BE2C (cell line): ENCODE data around the gene PPFIA4.

Experiments used
- DNase-seq: peaks from one replicate; pipeline ENCODE4 v3.0.0-alpha.2; 2020
- H3K27me3 ChIP-seq: fragments of 250-450 bp; sonication (Bioruptor Pico); 2 replicates; pipeline ENCODE4 v1.5.1; 2020; ENCODE audit warnings: mild to moderate bottlenecking
- H3K36me3 ChIP-seq: fragments of 250-450 bp; sonication (Bioruptor Pico); 2 replicates; pipeline ENCODE4 v1.5.1; 2020; ENCODE audit warnings: mild to moderate bottlenecking
- H3K4me1 ChIP-seq: fragments of 250-450 bp; sonication (Bioruptor Pico); 2 replicates; pipeline ENCODE4 v1.5.1; 2020
- H3K4me3 ChIP-seq: 2 replicates; pipeline ENCODE4 v1.5.1; 2011; ENCODE audit warnings: low read depth, low read length
- H3K9me3 ChIP-seq: fragments of 250-450 bp; sonication (Bioruptor Pico); 2 replicates; pipeline ENCODE4 v1.5.1; 2020
- TF ChIP-seq, protein P1 (sequence below): IDR thresholded peaks from 2 replicates; pipeline ENCODE4 v1.5.1; 2012; ENCODE audit warnings: mild to moderate bottlenecking, low read depth, low read length

Gene PPFIA4

GRCh38 chr1:203084588-203085527, 58.6 kb downstream of the PPFIA4 start:
- Histone ChIP-seq H3K36me3 (no peaks in the 10 kb centered on the region), H3K9me3 (no peaks in the 10 kb centered on the region), H3K27me3 (no peaks in the 10 kb centered on the region), H3K4me1 (peaks cover 6% of the 10 kb centered on the region), H3K4me3 (no peak overlapping the region)
- TF ChIP-seq, protein P1, sequence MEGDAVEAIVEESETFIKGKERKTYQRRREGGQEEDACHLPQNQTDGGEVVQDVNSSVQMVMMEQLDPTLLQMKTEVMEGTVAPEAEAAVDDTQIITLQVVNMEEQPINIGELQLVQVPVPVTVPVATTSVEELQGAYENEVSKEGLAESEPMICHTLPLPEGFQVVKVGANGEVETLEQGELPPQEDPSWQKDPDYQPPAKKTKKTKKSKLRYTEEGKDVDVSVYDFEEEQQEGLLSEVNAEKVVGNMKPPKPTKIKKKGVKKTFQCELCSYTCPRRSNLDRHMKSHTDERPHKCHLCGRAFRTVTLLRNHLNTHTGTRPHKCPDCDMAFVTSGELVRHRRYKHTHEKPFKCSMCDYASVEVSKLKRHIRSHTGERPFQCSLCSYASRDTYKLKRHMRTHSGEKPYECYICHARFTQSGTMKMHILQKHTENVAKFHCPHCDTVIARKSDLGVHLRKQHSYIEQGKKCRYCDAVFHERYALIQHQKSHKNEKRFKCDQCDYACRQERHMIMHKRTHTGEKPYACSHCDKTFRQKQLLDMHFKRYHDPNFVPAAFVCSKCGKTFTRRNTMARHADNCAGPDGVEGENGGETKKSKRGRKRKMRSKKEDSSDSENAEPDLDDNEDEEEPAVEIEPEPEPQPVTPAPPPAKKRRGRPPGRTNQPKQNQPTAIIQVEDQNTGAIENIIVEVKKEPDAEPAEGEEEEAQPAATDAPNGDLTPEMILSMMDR: peak; percentile 51
- DNase-seq: no peak

DNA sequence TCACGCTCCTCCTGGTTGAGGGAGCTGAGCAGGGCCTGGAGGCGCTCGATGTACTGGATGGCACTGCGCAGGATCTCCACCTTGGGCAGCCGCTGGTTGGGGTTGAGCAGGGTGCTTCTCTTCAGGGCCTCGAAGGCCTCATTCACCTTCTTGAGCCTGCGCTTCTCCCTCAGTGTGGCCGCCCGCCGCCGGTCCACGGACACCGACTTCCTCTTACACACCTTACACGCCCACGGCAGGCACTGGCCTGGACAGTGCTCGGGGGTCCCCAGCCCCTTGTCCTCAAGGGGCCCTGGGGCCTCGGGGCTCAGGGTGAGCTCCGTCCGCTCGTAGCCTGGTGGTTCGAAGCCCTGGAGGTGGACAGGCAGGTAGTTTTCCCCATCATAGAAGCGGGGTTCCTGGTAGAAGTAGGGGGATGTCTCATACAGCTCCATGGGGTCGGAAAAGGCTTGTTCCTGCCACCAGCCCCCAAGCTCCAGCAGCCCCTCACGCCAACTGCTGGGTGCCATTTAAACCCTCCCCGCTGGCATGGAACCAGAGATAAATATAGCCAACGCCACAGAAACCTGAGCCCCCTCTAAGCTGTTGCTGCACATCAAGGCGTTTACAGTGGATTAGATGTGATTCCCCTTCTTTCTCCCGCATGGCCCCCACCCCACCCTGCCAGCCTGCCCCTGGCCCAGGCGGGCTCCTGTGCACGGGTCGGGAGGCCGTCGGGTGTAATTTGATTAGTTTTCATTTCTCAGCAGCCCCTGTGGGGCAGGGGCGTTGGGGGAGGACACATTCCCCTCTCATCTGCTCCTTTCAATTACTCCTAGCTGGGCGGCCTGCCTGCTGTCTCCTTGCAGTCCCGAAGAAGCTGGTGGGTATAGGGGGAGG, 59.5 kb downstream of the PPFIA4 start, which contains the start of gene MYOG:
Gene MYOG, minus strand, starts transcription at position 485 of the 879 bp plus-strand sequence. Its CDS starts 51 bp downstream, at position 434.
- TF ChIP-seq, protein P1: no peak
- DNase-seq: no peak

GRCh38 chr1:203086992-203087763, 60.9 kb downstream of the PPFIA4 start:
- Histone ChIP-seq H3K4me3 (no peak overlapping the region), H3K4me1 (peaks cover 6% of the 10 kb centered on the region), H3K36me3 (no peaks in the 10 kb centered on the region), H3K27me3 (no peaks in the 10 kb centered on the region), H3K9me3 (no peaks in the 10 kb centered on the region)
- no peak for DNase-seq
- TF ChIP-seq, protein P1: no peak

More for the DNA sequence above, 59.5 kb downstream of the PPFIA4 start, which contains the start of gene MYOG:
- Histone ChIP-seq H3K4me1 (peaks cover 6% of the 10 kb centered on the region), H3K27me3 (no peaks in the 10 kb centered on the region), H3K36me3 (no peaks in the 10 kb centered on the region), H3K4me3 (no peak within 1 kb of the TSS), H3K9me3 (no peaks in the 10 kb centered on the region)

GRCh38 chr1:203088441-203088840, 62.1 kb downstream of the PPFIA4 start:
- no peak overlapping the region for H3K4me3 ChIP-seq
- TF ChIP-seq, protein P1: no peak
- no peaks in the 10 kb centered on the region for H3K9me3 ChIP-seq
- H3K4me1 ChIP-seq: peaks cover 6% of the 10 kb centered on the region
- no peaks in the 10 kb centered on the region for H3K36me3 ChIP-seq
- DNase-seq: no peak
- no peaks in the 10 kb centered on the region for H3K27me3 ChIP-seq

- H3K36me3 ChIP-seq: no peaks in the 10 kb centered on the region
- no peaks in the 10 kb centered on the region for H3K9me3 ChIP-seq
- H3K4me3 ChIP-seq: no peak overlapping the region
- no peak for DNase-seq
- peaks cover 6% of the 10 kb centered on the region for H3K4me1 ChIP-seq
- TF ChIP-seq, protein P1: no peak
- H3K27me3 ChIP-seq: no peaks in the 10 kb centered on the region
Observed at GRCh38 chr1:203089001-203089650, 62.8 kb downstream of the PPFIA4 start.
